Heart left ventricle (tissue), 13 donors: ENCODE measurements around the gene SPRY2.

ENCODE experiments used
- POLR2A ChIP-seq, 2 donors: fragments of 450-650 bp; IDR thresholded peaks; one replicate each; pipeline ENCODE4 v1.6.1; 2017; ENCODE audit warnings: antibody characterized with exemption in 2 of 2, mild to moderate bottlenecking in 2 of 2, moderate library complexity in 2 of 2
- TF ChIP-seq, protein P1 (sequence below), 12 donors: fragments of 200-600 bp; sonication (generic) in 4 of 12; IDR thresholded peaks; one replicate each; pipeline versions ENCODE4 v1.5.0 to v1.8.0; 2018 to 2022; ENCODE audit warnings: antibody characterized with exemption in 12 of 12, mild to moderate bottlenecking in 5 of 12
- donor health status: ischemic (EF 13 %, LVEDD 7.1; RV severe dilation, severe dysfunction).
- donor health status: DM: no; HTN: yes; CAD: no.
- donor health status: DM: no; HTN: no; CAD: no.
- donor health status: ischemic (EF 25% LVEDD 6.9; RV normal size, moderate dysfunction).
- donor health status: ischemic (EF 25% LVEDD 5.7; RV mildly dilated, moderate dysfunction).
- donor health status: ischemic (EF 35%, LVEDD 5.7; RV mildly dilated, moderate dysfunction).
- donor health status: nonischemic (EF 11% LVEDD 7.7; RV severe dilation, severe dysfunction).
- donor health status: DM: yes; HTN: yes; CAD: no.
- donor health status: PGD.
- donor health status: ischemic (EF 29% LVEDD 5.4; RV normal size, mild dysfunction).
- donor health status: nonischemic (EF 23%, LVEDD 6.1; RV moderate dilation, normal function).

DNA sequence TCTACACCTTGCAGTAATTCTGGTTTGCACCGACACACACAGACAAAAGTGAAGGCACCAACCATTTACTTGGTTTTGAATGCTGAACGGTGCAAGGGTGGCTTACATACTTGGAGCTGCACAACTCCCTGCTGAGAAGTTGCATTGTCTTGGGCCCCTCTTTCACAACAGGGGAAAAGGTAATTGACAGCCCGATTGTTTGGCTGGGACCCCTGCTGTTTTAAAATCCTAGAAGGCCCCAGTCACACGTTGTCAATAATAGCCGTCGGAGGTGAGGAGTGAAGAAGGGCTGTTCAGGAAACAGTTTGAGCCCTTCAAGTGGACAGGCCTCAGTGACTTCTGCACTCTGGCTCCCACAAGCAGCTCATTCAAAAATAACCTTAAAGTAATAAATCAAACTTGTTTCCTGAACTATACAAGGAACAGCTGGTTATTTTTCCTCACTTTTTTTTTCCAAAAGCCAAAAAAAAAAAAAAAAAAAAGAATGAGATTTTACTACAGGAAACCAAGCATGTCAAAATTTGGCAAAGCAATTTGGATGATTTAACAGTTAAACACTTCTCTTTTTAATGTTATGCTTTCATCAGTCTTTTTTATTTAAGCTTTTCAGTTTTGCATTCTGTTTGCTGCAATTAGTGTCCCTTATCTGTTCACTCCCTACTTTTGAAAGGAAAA, 19.0 kb upstream of the SPRY2 start:
- TF ChIP-seq, protein P1, sequence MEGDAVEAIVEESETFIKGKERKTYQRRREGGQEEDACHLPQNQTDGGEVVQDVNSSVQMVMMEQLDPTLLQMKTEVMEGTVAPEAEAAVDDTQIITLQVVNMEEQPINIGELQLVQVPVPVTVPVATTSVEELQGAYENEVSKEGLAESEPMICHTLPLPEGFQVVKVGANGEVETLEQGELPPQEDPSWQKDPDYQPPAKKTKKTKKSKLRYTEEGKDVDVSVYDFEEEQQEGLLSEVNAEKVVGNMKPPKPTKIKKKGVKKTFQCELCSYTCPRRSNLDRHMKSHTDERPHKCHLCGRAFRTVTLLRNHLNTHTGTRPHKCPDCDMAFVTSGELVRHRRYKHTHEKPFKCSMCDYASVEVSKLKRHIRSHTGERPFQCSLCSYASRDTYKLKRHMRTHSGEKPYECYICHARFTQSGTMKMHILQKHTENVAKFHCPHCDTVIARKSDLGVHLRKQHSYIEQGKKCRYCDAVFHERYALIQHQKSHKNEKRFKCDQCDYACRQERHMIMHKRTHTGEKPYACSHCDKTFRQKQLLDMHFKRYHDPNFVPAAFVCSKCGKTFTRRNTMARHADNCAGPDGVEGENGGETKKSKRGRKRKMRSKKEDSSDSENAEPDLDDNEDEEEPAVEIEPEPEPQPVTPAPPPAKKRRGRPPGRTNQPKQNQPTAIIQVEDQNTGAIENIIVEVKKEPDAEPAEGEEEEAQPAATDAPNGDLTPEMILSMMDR (IDR thresholded peaks at IDR 0.05), result no peak
- no peak for TF ChIP-seq POLR2A (IDR thresholded peaks at IDR 0.05)
